Measurements from ENCODE around the gene RADIL.

The RADIL gene

DNA sequence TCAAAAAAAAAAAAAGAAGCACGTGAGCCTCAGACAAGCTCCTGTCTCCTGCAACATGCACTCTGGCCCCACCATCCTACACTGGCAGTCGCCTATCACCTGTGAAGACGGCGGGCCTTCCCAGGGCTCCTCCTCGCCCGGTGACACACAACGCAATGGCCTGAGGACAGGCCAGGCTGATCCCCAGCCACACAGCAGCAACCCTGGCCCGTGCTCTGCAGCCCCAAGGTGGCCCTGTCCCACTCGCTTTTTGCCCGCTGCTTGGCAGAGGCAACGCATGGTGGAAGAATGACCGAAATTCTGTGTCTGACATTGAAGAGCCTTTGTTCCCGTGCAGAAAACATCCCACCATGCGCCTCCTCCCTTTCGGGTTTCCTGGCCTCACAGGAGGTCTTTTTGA is 8.1 kb downstream of the RADIL start:
- no peak for DNase-seq (ENCODE audit: low read depth)
- H3K4me3 ChIP-seq (ENCODE audit: low read depth, low read length): no peak overlapping the region
- TF ChIP-seq, protein P1, sequence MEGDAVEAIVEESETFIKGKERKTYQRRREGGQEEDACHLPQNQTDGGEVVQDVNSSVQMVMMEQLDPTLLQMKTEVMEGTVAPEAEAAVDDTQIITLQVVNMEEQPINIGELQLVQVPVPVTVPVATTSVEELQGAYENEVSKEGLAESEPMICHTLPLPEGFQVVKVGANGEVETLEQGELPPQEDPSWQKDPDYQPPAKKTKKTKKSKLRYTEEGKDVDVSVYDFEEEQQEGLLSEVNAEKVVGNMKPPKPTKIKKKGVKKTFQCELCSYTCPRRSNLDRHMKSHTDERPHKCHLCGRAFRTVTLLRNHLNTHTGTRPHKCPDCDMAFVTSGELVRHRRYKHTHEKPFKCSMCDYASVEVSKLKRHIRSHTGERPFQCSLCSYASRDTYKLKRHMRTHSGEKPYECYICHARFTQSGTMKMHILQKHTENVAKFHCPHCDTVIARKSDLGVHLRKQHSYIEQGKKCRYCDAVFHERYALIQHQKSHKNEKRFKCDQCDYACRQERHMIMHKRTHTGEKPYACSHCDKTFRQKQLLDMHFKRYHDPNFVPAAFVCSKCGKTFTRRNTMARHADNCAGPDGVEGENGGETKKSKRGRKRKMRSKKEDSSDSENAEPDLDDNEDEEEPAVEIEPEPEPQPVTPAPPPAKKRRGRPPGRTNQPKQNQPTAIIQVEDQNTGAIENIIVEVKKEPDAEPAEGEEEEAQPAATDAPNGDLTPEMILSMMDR (IDR thresholded peaks at IDR 0.05; ENCODE audit: low read depth, low read length, missing control alignments): no peak

DNA sequence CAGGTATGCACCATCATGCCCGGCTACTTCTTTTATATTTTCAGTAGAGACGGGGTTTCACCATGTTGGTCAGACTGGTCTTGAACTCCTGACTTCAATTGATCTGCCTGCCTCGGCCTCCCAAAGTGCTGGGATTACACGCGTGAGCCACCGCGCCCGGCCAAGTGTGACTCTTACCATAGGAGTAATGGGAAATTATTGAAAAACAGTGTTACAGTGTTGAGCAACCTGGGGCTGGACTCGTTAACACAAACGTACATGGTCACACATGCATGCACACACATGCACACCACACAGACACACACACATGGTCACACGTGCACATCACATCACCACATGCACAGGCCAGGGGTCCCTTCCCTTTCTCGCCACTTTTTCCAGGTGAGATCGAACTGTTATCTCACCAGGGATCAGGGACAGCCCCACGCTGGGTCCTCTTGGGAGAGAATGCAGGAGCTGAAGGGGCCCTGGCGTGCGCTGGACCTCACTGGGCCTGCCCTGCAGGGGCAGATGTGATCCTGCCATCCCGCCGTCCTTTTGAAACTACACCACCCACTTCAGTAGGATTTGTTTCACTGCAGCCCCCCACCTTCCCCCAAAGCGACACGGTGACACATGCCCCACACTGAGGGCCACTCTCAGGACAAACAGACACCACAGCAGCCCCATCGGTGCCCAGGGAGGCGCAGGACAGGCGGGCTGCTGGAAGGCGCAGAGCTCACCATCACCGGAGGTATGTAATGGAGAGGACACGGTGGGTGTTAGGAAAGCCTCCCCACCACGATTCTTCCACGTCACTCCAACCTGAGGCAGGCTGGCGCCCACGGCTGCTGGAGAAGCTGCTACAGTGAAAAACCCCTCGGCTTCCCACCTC is 10.2 kb downstream of the RADIL start:
- DNase-seq (ENCODE audit: low read depth): no peak

DNA sequence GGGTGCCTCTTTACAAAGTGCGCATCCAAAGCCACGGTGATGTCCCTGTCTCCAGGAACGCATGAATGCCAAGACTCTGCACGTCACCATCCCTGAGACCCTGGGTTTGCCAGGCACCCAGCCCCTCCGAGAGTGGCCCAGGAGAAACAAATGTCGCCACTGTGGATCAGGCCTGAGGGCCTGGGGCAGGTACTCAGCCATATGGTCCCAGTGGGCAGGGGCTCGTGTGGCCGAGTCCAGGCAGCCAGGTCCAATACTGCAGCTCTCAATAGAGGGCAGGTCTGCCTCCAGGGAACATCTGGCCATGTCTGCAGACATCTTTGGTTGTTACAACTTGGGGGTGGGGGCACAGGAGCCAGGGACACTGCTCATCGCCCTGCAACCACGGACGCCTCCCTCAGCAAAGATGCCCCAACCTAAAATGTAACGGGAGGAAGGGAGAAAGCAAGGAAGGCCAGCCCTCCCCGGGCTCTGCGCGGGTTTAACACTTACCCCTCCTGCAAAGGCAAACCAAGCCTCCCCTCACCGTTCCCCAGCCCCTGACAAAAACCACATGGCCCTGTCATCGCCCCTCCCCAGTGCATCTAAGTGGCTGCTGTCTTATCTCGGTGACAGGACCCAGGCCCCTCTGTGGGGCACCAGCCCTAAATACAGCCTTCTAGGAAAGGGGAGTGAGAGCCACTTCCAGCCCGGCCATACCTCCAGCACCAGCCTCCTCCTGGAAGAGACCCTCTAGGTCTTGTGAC is 11.4 kb downstream of the RADIL start:
- TF ChIP-seq, protein P1 (IDR thresholded peaks at IDR 0.05; ENCODE audit: low read depth, low read length, missing control alignments): no peak
- no peak overlapping the region for H3K4me3 ChIP-seq (ENCODE audit: low read depth, low read length)
- DNase-seq (ENCODE audit: low read depth): no peak

More for the DNA sequence above, 10.2 kb downstream of the RADIL start:
- no peak overlapping the region for H3K4me3 ChIP-seq (ENCODE audit: low read depth, low read length)
- TF ChIP-seq, protein P1 (IDR thresholded peaks at IDR 0.05; ENCODE audit: low read depth, low read length, missing control alignments): no peak

DNA sequence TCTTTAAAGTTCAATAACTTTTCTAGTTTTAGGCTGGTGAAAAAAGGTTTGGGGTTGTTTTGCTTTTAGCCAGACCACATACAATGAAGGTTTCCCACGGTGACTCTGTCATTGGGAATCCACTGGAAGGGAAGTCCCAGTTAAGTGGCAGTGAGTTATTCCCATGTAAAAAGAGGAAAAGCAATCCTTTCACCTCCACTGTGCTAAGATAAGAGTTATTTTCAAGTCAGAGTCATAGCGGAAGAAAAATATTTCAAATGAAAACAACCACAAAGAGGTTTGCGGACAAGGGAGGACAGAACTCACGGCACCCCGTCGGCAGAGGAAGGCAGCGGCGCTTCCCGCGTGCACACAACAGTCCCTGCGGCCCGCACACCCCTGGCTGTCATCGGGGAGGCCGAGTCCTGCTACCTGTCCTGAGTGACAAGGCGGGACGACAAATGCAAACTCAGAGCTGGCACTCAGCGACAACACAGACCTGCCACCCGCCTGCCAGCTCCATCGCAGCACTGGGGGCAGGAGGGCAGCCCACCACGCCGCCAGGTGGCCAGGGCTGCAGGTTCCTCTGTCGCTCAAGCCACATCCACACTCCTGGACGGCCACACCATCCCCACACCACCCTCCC is 12.3 kb downstream of the RADIL start:
- no peak for DNase-seq (ENCODE audit: low read depth)
- TF ChIP-seq, protein P1 (IDR thresholded peaks at IDR 0.05; ENCODE audit: low read depth, low read length, missing control alignments): no peak
- no peak overlapping the region for H3K4me3 ChIP-seq (ENCODE audit: low read depth, low read length)

DNA sequence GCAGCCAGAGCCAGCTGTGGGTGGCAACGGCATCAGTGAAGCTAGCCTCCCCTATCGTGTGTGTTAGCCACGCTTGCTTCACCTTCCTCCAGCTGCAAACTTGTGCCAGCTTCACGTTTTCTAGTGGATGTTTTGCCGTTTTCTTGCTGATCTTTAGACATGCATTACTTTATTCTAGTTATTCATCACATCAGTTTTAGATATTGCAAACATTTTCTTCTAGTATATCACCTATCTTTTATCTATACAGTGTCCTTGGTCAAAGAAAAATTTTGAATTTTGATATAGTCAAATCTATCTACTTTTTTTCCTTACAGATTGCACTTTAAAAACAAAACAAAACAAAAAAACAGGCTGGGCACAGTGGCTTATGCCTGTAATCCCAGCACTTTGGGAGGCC is 15.0 kb downstream of the RADIL start:
- TF ChIP-seq, protein P1 (IDR thresholded peaks at IDR 0.05; ENCODE audit: low read depth, low read length, missing control alignments): no peak
- no peak overlapping the region for H3K4me3 ChIP-seq (ENCODE audit: low read depth, low read length)
- no peak for DNase-seq (ENCODE audit: low read depth)

DNA sequence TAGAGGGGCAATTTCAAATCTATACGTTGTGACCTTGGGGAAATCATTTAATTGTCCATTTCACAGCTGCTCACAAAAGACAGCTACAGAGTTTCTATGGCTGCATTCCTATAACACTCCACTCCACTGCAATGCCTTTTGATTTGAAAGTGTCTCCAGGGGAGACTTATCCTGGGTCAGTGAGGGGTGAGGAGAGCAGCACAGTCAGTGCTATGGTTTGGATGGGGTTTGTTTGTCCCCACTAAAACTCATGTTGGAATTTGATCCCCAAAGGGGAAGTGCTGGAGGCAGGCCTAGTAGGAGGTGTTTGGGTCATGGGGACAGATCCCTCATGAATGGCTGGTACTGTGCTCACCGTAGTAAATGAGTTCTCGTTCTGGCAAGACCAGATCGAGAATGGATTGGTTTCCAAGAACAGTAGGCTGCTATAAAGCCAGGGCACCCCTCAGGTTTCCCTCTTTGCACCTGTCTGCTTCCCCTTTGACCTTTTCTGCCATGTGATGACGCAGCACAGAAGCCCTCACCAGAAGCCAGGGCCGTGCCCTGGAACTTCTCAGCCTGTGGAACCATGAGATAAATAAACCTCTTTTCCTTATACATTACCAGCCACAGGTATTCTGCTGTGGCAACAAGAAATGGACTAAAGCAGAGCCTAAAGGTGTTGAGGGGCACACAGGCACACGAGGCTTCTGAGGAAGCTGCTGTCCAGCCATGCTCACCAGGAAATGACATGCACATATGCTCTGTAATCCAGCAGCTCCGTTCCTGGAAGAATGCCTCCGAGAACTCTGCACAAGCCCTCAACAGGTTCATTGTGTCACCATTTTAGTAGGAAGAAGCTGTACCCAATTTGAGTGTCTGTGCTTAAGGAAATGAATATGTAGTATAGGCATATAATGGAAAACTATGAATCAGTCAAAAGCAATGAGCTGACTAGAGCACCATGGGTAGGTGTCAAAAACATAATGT is 16.7 kb downstream of the RADIL start:
- no peak for DNase-seq (ENCODE audit: low read depth)
- TF ChIP-seq, protein P1 (IDR thresholded peaks at IDR 0.05; ENCODE audit: low read depth, low read length, missing control alignments): no peak
- H3K4me3 ChIP-seq (ENCODE audit: low read depth, low read length): no peak overlapping the region

Data from GM12864 (cell line).